HepG2 (cell line): ENCODE results near the gene TMEM41B. TPM values are rescaled to one million over a fixed set of nuclear protein-coding genes. Genes with fewer than 3 reads are reported as not detected.

ENCODE experiments used
- ATAC-seq: fragments of 200-7000 bp; cut with Tn5 transposase; 3 replicates; pipeline ENCODE4 v1.9.1; 2020; ENCODE audit warnings: mild to moderate bottlenecking, moderate library complexity
- BruUV-seq: library from RNA; stranded (reverse); fragments of 400-500 nt; replicated peaks from 2 replicates; lab custom pipeline; 2021; lab: Mats Ljungman, UMichigan
- CTCF ChIA-PET: fragments of 300-600 bp; formaldehyde crosslinking; extraction: SDS; loops from one replicate; lab custom pipeline; 2021; ENCODE audit warnings: low total read pairs, inconsistent platforms, low intra/inter-chr PET ratio; lab: Yijun Ruan, JAX
- POLR2A ChIA-PET: fragments of 350-600 bp; sonication (Branson Sonifier 250); formaldehyde crosslinking; loops from one replicate; lab custom pipeline; 2020; ENCODE audit warnings: antibody characterized with exemption, inconsistent platforms; lab: Yijun Ruan, JAX
- DNase-seq: peaks from one replicate; pipeline ENCODE4 v3.0.0-alpha.2; 2015; ENCODE audit warnings: low spot score
- FAIRE-seq: peaks from 3 replicates; lab custom pipeline; 2011; peaks lifted over from hg19 to GRCh38; lab: Jason Lieb, UNC
- H2AFZ ChIP-seq: one replicate; pipeline ENCODE4 v1.6.1; 2011; ENCODE audit warnings: low read length, inconsistent platforms
- H3K27ac ChIP-seq: fragments of 300-600 bp; 3 replicates; pipeline ENCODE4 v1.8.0; 2011; ENCODE audit warnings: mixed run types, mild to moderate bottlenecking, mixed read lengths, low read length, inconsistent platforms; ENCODE audit not compliant: insufficient read depth; ENCODE audit errors: extremely low read length
- H3K27me3 ChIP-seq, 2 experiments: fragments of 200-600 bp in 1 of 2; 2 replicates in 1 of 2; 3 replicates in 1 of 2; pipeline versions ENCODE4 v1.6.0 to v1.8.0; 2011; ENCODE audit warnings: low read length in 2 of 2, mild to moderate bottlenecking in 2 of 2, moderate library complexity in 2 of 2, inconsistent platforms in 1 of 2; ENCODE audit not compliant: insufficient read depth in 2 of 2, control insufficient read depth in 1 of 2
- H3K36me3 ChIP-seq, 2 experiments: fragments of 200-600 bp in 1 of 2; replicated peaks in 1 of 2; 2 replicates in 1 of 2; 3 replicates in 1 of 2; pipeline versions ENCODE4 v1.5.1 to v1.8.0; 2011; ENCODE audit warnings: low read length in 2 of 2, inconsistent platforms in 1 of 2; ENCODE audit not compliant: insufficient read depth in 2 of 2, control insufficient read depth in 1 of 2
- H3K4me1 ChIP-seq: 2 replicates; pipeline ENCODE4 v1.5.1; 2012; ENCODE audit warnings: low read length, inconsistent platforms; ENCODE audit not compliant: insufficient read depth
- H3K4me2 ChIP-seq: 2 replicates; pipeline ENCODE4 v1.6.0; 2011; ENCODE audit warnings: low read depth, low read length, inconsistent platforms
- H3K4me3 ChIP-seq, 3 experiments: fragments of 200-600 bp in 1 of 3; sonication (generic), shearing (Covaris generic) in 1 of 3; replicated peaks in 1 of 3; 2 replicates each; pipeline ENCODE4 v1.5.1; 2011 to 2016; ENCODE audit warnings: low read length in 3 of 3, inconsistent platforms in 2 of 3, low read depth in 2 of 3, mild to moderate bottlenecking in 2 of 3, control low read depth in 1 of 3, mixed read lengths in 1 of 3; ENCODE audit not compliant: insufficient read depth in 1 of 3
- H3K79me2 ChIP-seq: one replicate; pipeline ENCODE4 v1.6.1; 2011; ENCODE audit warnings: low read length, inconsistent platforms; ENCODE audit not compliant: insufficient read depth
- H3K9ac ChIP-seq: 2 replicates; pipeline ENCODE4 v1.6.0; 2011; ENCODE audit warnings: mild to moderate bottlenecking, low read depth, low read length, inconsistent platforms; ENCODE audit not compliant: insufficient read depth
- H3K9me3 ChIP-seq: 2 replicates; pipeline ENCODE4 v1.5.1; 2012; ENCODE audit warnings: mild to moderate bottlenecking, low read length
- H4K20me1 ChIP-seq: 2 replicates; pipeline ENCODE4 v1.6.0; 2011; ENCODE audit warnings: inconsistent platforms, mild to moderate bottlenecking, low read length, moderate library complexity; ENCODE audit not compliant: insufficient read depth
- CBX1 ChIP-seq: IDR thresholded peaks from one replicate; pipeline ENCODE4 v1.6.1; 2016; ENCODE audit warnings: antibody characterized with exemption, low read depth
- CREM ChIP-seq, 2 experiments: sonication (generic) in 1 of 2; formaldehyde crosslinking in 1 of 2; IDR thresholded peaks; 2 replicates each; pipeline versions ENCODE4 v1.4.0 to v1.6.1; 2016 to 2020; ENCODE audit warnings: antibody characterized with exemption in 1 of 2, mild to moderate bottlenecking in 1 of 2, missing genetic modification reagents in 1 of 2
- HHEX ChIP-seq: IDR thresholded peaks from 2 replicates; pipeline ENCODE4 v1.6.1; 2016; ENCODE audit warnings: control low read depth
- HOXA5 ChIP-seq: sonication (generic); formaldehyde crosslinking; IDR thresholded peaks from 2 replicates; pipeline ENCODE4 v1.4.0; 2020; ENCODE audit warnings: missing genetic modification reagents
- MAF1 ChIP-seq: sonication (generic); formaldehyde crosslinking; IDR thresholded peaks from 2 replicates; pipeline ENCODE4 v1.5.0; 2020; ENCODE audit warnings: missing genetic modification reagents, borderline replicate concordance
- NFIC ChIP-seq: IDR thresholded peaks from 2 replicates; pipeline ENCODE4 v1.6.1; 2012; ENCODE audit warnings: mild to moderate bottlenecking, low read length, inconsistent platforms
- RBAK ChIP-seq: sonication (generic); formaldehyde crosslinking; IDR thresholded peaks from 2 replicates; pipeline ENCODE4 v1.5.1; 2020; ENCODE audit warnings: mild to moderate bottlenecking, missing genetic modification reagents
- SRSF4 ChIP-seq: fragments of 200-400 bp; formaldehyde crosslinking; IDR thresholded peaks from one replicate; pipeline ENCODE4 v1.6.1; 2018; ENCODE audit warnings: mild to moderate bottlenecking, low read depth, low read length, moderate library complexity; ENCODE audit not compliant: poor library complexity, severe bottlenecking
- TBX3 ChIP-seq: fragments of 450-650 bp; IDR thresholded peaks from 2 replicates; pipeline ENCODE4 v1.6.1; 2017; ENCODE audit warnings: antibody characterized with exemption, mild to moderate bottlenecking, inconsistent platforms, borderline replicate concordance
- THAP11 ChIP-seq: IDR thresholded peaks from 2 replicates; pipeline ENCODE4 v1.6.1; 2016; ENCODE audit warnings: missing biosample characterization, missing genetic modification reagents
- ZMYM3 ChIP-seq: sonication (generic); formaldehyde crosslinking; IDR thresholded peaks from 2 replicates; pipeline ENCODE4 v1.5.1; 2020; ENCODE audit warnings: mild to moderate bottlenecking, missing genetic modification reagents
- ZNF260 ChIP-seq: sonication (generic); formaldehyde crosslinking; IDR thresholded peaks from 2 replicates; pipeline ENCODE4 v1.4.0; 2020; ENCODE audit warnings: missing genetic modification reagents, low read depth, mild to moderate bottlenecking, borderline replicate concordance
- ZNF430 ChIP-seq: sonication (generic); formaldehyde crosslinking; IDR thresholded peaks from 2 replicates; pipeline ENCODE4 v1.9.0; 2021; ENCODE audit warnings: mild to moderate bottlenecking, missing genetic modification reagents
- ZNF543 ChIP-seq: sonication (generic); formaldehyde crosslinking; IDR thresholded peaks from 2 replicates; pipeline ENCODE4 v1.4.0; 2020; ENCODE audit warnings: mild to moderate bottlenecking, missing genetic modification reagents
- ZNF577 ChIP-seq: sonication (generic); formaldehyde crosslinking; IDR thresholded peaks from 2 replicates; pipeline ENCODE4 v1.4.0; 2020; ENCODE audit warnings: mild to moderate bottlenecking, low read depth, missing genetic modification reagents, borderline replicate concordance
- ZNF878 ChIP-seq: sonication (generic); formaldehyde crosslinking; IDR thresholded peaks from 2 replicates; pipeline ENCODE4 v1.8.1; 2023; ENCODE audit warnings: mild to moderate bottlenecking, missing genetic modification reagents, moderate library complexity
- ZSCAN9 ChIP-seq: IDR thresholded peaks from 2 replicates; pipeline ENCODE4 v1.6.1; 2016; ENCODE audit warnings: borderline replicate concordance
- WGBS: methylation state at CpG from one replicate; pipeline ENCODE4 v1.1.6; 2017; ENCODE audit warnings: low lambda C conversion rate; 5-methylcytosine and 5-hydroxymethylcytosine counted together
- in situ Hi-C: cut with HindIII; loops from 2 replicates; pipeline ENCODE4 v1.10.0; 2017; ENCODE audit warnings: low pct_unique_long_range_greater_than_20kb; ENCODE audit not compliant: extremely low pct_ligation_motif_present
- intact Hi-C: fragments of 100-400 bp; cut with micrococcal nuclease; formaldehyde crosslinking; loops from one replicate; pipeline ENCODE4 v1.10.0; 2022; ENCODE audit not compliant: unreplicated experiment
- polyA plus RNA-seq, 8 experiments: library from polyadenylated mRNA; depleted of rRNA in 3 of 8; stranded (reverse) in 7 of 8; unstranded in 1 of 8; fragments of >200 nt; fragmentation: Illumina TruSeq in 4 of 8; extraction: Trizol in 4 of 8; gene quantifications; 2 replicates each; pipeline versions ENCODE4 v1.2.1 to v1.2.3, GENCODE V29; 2011 to 2016; ENCODE audit warnings: low read depth in 4 of 8, missing spikeins in 1 of 8, mixed read lengths in 1 of 8; ENCODE audit not compliant: insufficient read depth in 1 of 8
- total RNA-seq, 5 experiments: library from RNA; depleted of rRNA; stranded (reverse); fragments of >200 nt; fragmentation: Illumina TruSeq; extraction: Trizol; gene quantifications; 2 replicates each; pipeline ENCODE4 v1.2.3, GENCODE V29; 2016; ENCODE audit warnings: low read depth in 1 of 5
- TF ChIP-seq, protein P1 (sequence below): sonication (generic); formaldehyde crosslinking; IDR thresholded peaks from 2 replicates; pipeline ENCODE4 v1.4.0; 2020; ENCODE audit warnings: mild to moderate bottlenecking, missing genetic modification reagents
- TF ChIP-seq, protein P2 (sequence below): sonication (generic); formaldehyde crosslinking; IDR thresholded peaks from 2 replicates; pipeline ENCODE4 v1.4.0; 2020; ENCODE audit warnings: mild to moderate bottlenecking, missing genetic modification reagents
- TF ChIP-seq, protein P3 (sequence below): sonication (generic); formaldehyde crosslinking; IDR thresholded peaks from 2 replicates; pipeline ENCODE4 v1.4.0; 2020; ENCODE audit warnings: missing genetic modification reagents

Gene TMEM41B
- total and polyA plus RNA-seq, 2 of the 13 experiments (the other 11 are each of a cell fraction or from before 2014, with no cell fraction given) = 36.8 to 48.1 TPM

DNA sequence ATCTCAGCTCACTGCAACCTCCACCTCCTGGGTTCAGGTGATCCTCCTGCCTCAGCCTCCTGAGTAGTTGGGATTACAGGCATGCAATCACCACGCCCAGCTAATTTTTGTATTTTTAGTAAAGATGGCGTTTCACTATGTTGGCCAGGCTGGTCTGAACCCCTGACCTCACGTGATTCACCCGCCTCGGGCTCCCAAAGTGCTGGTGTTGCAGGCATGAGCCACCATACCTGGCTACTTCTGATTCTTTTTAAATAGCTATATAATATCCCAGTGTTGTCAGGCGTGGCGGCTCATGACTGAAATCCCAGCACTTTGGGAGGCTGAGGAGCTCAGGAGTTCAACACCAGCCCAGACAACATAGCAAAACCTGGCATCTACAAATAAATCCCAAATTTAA lies 20.7 kb downstream of the TMEM41B start:
- Histone ChIP-seq H4K20me1 (no peaks in the 10 kb centered on the region), H3K4me3 (no peak overlapping the region), H2AFZ (no peak overlapping the region), H3K79me2 (peaks cover 6% of the 10 kb centered on the region), H3K36me3 (peaks cover 4 to 28% of the 10 kb centered on the region in 2 experiments; a peak in 2 of 5 replicates), H3K9ac (no peak overlapping the region), H3K9me3 (no peaks in the 10 kb centered on the region), H3K4me2 (no peak overlapping the region), H3K27ac (no peak overlapping the region), H3K27me3 (no peaks in the 10 kb centered on the region), H3K4me1 (peaks cover 9% of the 10 kb centered on the region)
- FAIRE-seq = no peak
- intact Hi-C loops (no loop called here), in situ Hi-C loops (no loop called here)
- TF ChIP-seq ZNF543 (CRISPR knock-in tag) (no peak), ZNF878 (CRISPR knock-in tag) (no peak), THAP11 (CRISPR knock-in tag) (no peak), HOXA5 (CRISPR knock-in tag) (no peak), NFIC (no peak), SRSF4 (no peak), CREM (IDR thresholded peaks at IDR 0.05) (no peak), CREM (CRISPR knock-in tag; IDR thresholded peaks at IDR 0.05) (no peak), ZNF260 (CRISPR knock-in tag) (no peak), HHEX (CRISPR knock-in tag) (no peak), TBX3 (no peak), ZMYM3 (CRISPR knock-in tag) (no peak), ZNF577 (CRISPR knock-in tag) (no peak), CBX1 (no peak), ZNF430 (no peak), ZSCAN9 (CRISPR knock-in tag) (no peak), RBAK (CRISPR knock-in tag) (no peak), MAF1 (CRISPR knock-in tag) (no peak)
- TF ChIP-seq, protein P1, sequence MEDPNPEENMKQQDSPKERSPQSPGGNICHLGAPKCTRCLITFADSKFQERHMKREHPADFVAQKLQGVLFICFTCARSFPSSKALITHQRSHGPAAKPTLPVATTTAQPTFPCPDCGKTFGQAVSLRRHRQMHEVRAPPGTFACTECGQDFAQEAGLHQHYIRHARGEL (CRISPR knock-in tag) = no peak
- TF ChIP-seq, protein P2, sequence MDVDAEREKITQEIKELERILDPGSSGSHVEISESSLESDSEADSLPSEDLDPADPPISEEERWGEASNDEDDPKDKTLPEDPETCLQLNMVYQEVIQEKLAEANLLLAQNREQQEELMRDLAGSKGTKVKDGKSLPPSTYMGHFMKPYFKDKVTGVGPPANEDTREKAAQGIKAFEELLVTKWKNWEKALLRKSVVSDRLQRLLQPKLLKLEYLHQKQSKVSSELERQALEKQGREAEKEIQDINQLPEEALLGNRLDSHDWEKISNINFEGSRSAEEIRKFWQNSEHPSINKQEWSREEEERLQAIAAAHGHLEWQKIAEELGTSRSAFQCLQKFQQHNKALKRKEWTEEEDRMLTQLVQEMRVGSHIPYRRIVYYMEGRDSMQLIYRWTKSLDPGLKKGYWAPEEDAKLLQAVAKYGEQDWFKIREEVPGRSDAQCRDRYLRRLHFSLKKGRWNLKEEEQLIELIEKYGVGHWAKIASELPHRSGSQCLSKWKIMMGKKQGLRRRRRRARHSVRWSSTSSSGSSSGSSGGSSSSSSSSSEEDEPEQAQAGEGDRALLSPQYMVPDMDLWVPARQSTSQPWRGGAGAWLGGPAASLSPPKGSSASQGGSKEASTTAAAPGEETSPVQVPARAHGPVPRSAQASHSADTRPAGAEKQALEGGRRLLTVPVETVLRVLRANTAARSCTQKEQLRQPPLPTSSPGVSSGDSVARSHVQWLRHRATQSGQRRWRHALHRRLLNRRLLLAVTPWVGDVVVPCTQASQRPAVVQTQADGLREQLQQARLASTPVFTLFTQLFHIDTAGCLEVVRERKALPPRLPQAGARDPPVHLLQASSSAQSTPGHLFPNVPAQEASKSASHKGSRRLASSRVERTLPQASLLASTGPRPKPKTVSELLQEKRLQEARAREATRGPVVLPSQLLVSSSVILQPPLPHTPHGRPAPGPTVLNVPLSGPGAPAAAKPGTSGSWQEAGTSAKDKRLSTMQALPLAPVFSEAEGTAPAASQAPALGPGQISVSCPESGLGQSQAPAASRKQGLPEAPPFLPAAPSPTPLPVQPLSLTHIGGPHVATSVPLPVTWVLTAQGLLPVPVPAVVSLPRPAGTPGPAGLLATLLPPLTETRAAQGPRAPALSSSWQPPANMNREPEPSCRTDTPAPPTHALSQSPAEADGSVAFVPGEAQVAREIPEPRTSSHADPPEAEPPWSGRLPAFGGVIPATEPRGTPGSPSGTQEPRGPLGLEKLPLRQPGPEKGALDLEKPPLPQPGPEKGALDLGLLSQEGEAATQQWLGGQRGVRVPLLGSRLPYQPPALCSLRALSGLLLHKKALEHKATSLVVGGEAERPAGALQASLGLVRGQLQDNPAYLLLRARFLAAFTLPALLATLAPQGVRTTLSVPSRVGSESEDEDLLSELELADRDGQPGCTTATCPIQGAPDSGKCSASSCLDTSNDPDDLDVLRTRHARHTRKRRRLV (CRISPR knock-in tag) = no peak
- TF ChIP-seq, protein P3, sequence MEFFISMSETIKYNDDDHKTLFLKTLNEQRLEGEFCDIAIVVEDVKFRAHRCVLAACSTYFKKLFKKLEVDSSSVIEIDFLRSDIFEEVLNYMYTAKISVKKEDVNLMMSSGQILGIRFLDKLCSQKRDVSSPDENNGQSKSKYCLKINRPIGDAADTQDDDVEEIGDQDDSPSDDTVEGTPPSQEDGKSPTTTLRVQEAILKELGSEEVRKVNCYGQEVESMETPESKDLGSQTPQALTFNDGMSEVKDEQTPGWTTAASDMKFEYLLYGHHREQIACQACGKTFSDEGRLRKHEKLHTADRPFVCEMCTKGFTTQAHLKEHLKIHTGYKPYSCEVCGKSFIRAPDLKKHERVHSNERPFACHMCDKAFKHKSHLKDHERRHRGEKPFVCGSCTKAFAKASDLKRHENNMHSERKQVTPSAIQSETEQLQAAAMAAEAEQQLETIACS (CRISPR knock-in tag) = no peak
- DNase-seq = no peak
- POLR2A ChIA-PET = interaction anchor here (1.0 kb wide), 1 partner anchor 24 kb away, joined by 3 read pairs; no protein-coding TSS in a partner anchor
- over 99% methylated on average over 7 of the region's 7 CpGs for WGBS
- BruUV-seq = no TSS peak
- CTCF ChIA-PET = no interaction called here
- no peak for ATAC-seq
